HepG2 (cell line): Measurements from ENCODE around the gene SLC19A1. TPM values are rescaled to one million over a fixed set of nuclear protein-coding genes. Genes with fewer than 3 reads are reported as not detected.
A peak's percentile ranks its signal among the peaks of the same experiment; 100 is the strongest.

Experiments used
- ERF ChIP-seq: IDR thresholded peaks from 2 replicates; pipeline ENCODE4 v1.6.1; 2018; ENCODE audit warnings: missing biosample characterization, missing genetic modification reagents
- HNRNPUL1 ChIP-seq: fragments of 200-400 bp; formaldehyde crosslinking; IDR thresholded peaks from 2 replicates; pipeline ENCODE4 v1.6.1; 2017; ENCODE audit warnings: low read depth, mild to moderate bottlenecking, low read length, moderate library complexity
- IKZF4 ChIP-seq: sonication (generic); formaldehyde crosslinking; IDR thresholded peaks from 2 replicates; pipeline ENCODE4 v1.5.1; 2020; ENCODE audit warnings: borderline replicate concordance, mild to moderate bottlenecking, low read depth, missing genetic modification reagents; ENCODE audit errors: not compliant biosample characterization
- JUND ChIP-seq: sonication (generic); formaldehyde crosslinking; IDR thresholded peaks from 2 replicates; pipeline ENCODE4 v1.8.0; 2022; ENCODE audit warnings: mild to moderate bottlenecking, missing genetic modification reagents
- KDM5B ChIP-seq: sonication (generic); formaldehyde crosslinking; IDR thresholded peaks from 2 replicates; pipeline ENCODE4 v1.4.0; 2020; ENCODE audit warnings: missing genetic modification reagents, mild to moderate bottlenecking, borderline replicate concordance
- RXRB ChIP-seq: IDR thresholded peaks from 2 replicates; pipeline ENCODE4 v1.6.1; 2016; ENCODE audit warnings: borderline replicate concordance, missing genetic modification reagents, missing compliant biosample characterization
- SRSF1 ChIP-seq: fragments of 200-400 bp; formaldehyde crosslinking; optimal IDR thresholded peaks from 2 replicates; pipeline ENCODE3; 2017; ENCODE audit warnings: mild to moderate bottlenecking, low read depth, low read length, moderate library complexity
- XBP1 ChIP-seq: sonication (generic); formaldehyde crosslinking; IDR thresholded peaks from 2 replicates; pipeline ENCODE4 v1.5.0; 2020; ENCODE audit warnings: missing genetic modification reagents
- YEATS4 ChIP-seq: sonication (generic); formaldehyde crosslinking; IDR thresholded peaks from 2 replicates; pipeline ENCODE4 v1.4.0; 2020; ENCODE audit warnings: missing genetic modification reagents, borderline replicate concordance
- ZEB1 ChIP-seq: IDR thresholded peaks from 2 replicates; pipeline ENCODE4 v1.6.1; 2012; ENCODE audit warnings: mild to moderate bottlenecking, low read depth, inconsistent platforms; ENCODE audit not compliant: insufficient replicate concordance
- ZNF256 ChIP-seq: sonication (generic); formaldehyde crosslinking; conservative IDR thresholded peaks from 2 replicates; pipeline ENCODE4 v1.4.0; 2020; ENCODE audit warnings: missing genetic modification reagents
- ZNF367 ChIP-seq: sonication (generic); formaldehyde crosslinking; IDR thresholded peaks from 2 replicates; pipeline ENCODE4 v1.4.0; 2020; ENCODE audit warnings: missing genetic modification reagents, borderline replicate concordance
- polyA plus RNA-seq, 8 experiments: library from polyadenylated mRNA; depleted of rRNA in 3 of 8; stranded (reverse) in 7 of 8; unstranded in 1 of 8; fragments of >200 nt; fragmentation: Illumina TruSeq in 4 of 8; extraction: Trizol in 4 of 8; gene quantifications; 2 replicates each; pipeline versions ENCODE4 v1.2.1 to v1.2.3, GENCODE V29; 2011 to 2016; ENCODE audit warnings: low read depth in 4 of 8, missing spikeins in 1 of 8, mixed read lengths in 1 of 8; ENCODE audit not compliant: insufficient read depth in 1 of 8
- total RNA-seq, 5 experiments: library from RNA; depleted of rRNA; stranded (reverse); fragments of >200 nt; fragmentation: Illumina TruSeq; extraction: Trizol; gene quantifications; 2 replicates each; pipeline ENCODE4 v1.2.3, GENCODE V29; 2016; ENCODE audit warnings: low read depth in 1 of 5
- TF ChIP-seq, protein P1 (sequence below): sonication (generic); formaldehyde crosslinking; IDR thresholded peaks from one replicate; pipeline ENCODE4 v1.5.1; 2020; ENCODE audit warnings: mild to moderate bottlenecking, missing genetic modification reagents; ENCODE audit errors: not compliant biosample characterization
- TF ChIP-seq, protein P2 (sequence below): sonication (generic); formaldehyde crosslinking; IDR thresholded peaks from 2 replicates; pipeline ENCODE4 v1.8.0; 2022; ENCODE audit warnings: low read depth, missing genetic modification reagents
- TF ChIP-seq, protein P3 (sequence below): sonication (generic); formaldehyde crosslinking; IDR thresholded peaks from 2 replicates; pipeline ENCODE4 v1.4.0; 2020; ENCODE audit warnings: missing genetic modification reagents
- TF ChIP-seq, protein P4 (sequence below): sonication (generic); formaldehyde crosslinking; conservative IDR thresholded peaks from 2 replicates; pipeline ENCODE4 v1.8.0; 2022; ENCODE audit warnings: mild to moderate bottlenecking, moderate library complexity, missing genetic modification reagents

SLC19A1 gene
- total and polyA plus RNA-seq, 2 of the 13 experiments (the other 11 are each of a cell fraction or from before 2014, with no cell fraction given): 21.8 to 23.0 TPM

DNA sequence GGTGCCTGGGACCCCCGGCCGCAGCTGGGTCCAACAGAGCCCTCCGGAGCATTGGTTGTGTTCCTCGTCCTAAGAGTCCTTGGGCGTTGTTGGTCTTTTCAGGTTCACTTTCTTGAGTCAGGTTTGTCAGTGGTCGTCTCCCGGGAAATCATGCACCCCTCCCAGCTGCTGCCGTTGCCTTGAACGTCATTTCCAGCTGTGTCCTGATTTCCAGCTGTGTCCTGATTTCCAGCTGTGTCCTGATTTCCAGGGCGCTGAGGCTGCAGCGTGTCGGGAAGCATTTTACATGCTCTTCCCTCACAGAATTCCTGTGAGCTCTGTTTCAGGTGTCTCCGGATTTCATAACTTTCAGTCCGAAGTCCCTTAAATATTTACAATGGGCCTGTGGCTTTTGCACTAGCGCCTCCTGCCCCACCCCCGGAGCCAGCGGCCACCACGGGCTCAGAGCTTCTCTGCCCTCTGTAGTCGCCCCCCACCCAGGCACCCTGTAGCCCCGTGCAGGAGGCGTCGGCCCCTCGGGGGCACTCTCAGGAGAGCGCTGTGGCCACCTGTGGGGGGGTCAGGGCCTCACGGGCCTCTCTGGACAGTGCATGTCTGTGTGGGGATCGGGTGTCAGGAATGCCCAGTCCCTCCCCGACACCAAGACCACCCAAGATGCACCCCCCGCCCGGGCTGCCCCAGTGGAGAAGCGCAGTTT, 70.6 kb downstream of the SLC19A1 start (continued):
- TF ChIP-seq, protein P1, sequence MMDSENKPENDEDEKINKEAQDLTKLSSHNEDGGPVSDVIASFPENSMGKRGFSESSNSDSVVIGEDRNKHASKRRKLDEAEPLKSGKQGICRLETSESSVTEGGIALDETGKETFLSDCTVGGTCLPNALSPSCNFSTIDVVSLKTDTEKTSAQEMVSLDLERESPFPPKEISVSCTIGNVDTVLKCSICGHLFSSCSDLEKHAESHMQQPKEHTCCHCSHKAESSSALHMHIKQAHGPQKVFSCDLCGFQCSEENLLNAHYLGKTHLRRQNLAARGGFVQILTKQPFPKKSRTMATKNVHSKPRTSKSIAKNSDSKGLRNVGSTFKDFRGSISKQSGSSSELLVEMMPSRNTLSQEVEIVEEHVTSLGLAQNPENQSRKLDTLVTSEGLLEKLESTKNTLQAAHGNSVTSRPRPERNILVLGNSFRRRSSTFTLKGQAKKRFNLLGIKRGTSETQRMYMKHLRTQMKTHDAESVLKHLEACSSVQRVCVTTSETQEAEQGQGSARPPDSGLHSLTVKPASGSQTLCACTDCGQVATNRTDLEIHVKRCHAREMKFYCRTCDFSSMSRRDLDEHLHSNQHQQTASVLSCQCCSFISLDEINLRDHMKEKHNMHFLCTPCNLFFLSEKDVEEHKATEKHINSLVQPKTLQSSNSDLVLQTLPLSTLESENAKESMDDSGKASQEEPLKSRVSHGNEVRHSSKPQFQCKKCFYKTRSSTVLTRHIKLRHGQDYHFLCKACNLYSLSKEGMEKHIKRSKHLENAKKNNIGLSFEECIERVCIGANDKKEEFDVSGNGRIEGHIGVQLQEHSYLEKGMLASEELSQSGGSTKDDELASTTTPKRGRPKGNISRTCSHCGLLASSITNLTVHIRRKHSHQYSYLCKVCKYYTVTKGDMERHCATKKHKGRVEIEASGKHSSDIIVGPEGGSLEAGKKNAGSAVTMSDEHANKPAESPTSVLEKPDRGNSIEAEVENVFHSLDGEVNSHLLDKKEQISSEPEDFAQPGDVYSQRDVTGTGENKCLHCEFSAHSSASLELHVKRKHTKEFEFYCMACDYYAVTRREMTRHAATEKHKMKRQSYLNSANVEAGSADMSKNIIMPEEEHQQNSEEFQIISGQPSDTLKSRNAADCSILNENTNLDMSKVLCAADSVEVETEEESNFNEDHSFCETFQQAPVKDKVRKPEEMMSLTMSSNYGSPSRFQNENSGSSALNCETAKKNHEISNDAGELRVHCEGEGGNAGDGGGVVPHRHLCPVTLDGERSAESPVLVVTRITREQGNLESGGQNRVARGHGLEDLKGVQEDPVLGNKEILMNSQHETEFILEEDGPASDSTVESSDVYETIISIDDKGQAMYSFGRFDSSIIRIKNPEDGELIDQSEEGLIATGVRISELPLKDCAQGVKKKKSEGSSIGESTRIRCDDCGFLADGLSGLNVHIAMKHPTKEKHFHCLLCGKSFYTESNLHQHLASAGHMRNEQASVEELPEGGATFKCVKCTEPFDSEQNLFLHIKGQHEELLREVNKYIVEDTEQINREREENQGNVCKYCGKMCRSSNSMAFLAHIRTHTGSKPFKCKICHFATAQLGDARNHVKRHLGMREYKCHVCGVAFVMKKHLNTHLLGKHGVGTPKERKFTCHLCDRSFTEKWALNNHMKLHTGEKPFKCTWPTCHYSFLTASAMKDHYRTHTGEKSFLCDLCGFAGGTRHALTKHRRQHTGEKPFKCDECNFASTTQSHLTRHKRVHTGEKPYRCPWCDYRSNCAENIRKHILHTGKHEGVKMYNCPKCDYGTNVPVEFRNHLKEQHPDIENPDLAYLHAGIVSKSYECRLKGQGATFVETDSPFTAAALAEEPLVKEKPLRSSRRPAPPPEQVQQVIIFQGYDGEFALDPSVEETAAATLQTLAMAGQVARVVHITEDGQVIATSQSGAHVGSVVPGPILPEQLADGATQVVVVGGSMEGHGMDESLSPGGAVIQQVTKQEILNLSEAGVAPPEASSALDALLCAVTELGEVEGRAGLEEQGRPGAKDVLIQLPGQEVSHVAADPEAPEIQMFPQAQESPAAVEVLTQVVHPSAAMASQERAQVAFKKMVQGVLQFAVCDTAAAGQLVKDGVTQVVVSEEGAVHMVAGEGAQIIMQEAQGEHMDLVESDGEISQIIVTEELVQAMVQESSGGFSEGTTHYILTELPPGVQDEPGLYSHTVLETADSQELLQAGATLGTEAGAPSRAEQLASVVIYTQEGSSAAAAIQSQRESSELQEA (CRISPR knock-in tag): no peak
- TF ChIP-seq IKZF4 (CRISPR knock-in tag) (no peak), HNRNPUL1 (no peak), ZEB1 (no peak), ZNF256 (CRISPR knock-in tag) (0 out of 2 replicates have a peak, but pooled peaks have one; percentile 32), KDM5B (CRISPR knock-in tag) (peak; percentile 34; the same call in 1 of the 2 replicates), ERF (CRISPR knock-in tag) (peak; percentile 94), RXRB (CRISPR knock-in tag) (peak; percentile 97), ZNF367 (no peak), JUND (no peak), XBP1 (CRISPR knock-in tag) (no peak), SRSF1 (peak; percentile 71), YEATS4 (CRISPR knock-in tag) (peak; percentile 64; the same call in 1 of the 2 replicates)
- TF ChIP-seq, protein P2, sequence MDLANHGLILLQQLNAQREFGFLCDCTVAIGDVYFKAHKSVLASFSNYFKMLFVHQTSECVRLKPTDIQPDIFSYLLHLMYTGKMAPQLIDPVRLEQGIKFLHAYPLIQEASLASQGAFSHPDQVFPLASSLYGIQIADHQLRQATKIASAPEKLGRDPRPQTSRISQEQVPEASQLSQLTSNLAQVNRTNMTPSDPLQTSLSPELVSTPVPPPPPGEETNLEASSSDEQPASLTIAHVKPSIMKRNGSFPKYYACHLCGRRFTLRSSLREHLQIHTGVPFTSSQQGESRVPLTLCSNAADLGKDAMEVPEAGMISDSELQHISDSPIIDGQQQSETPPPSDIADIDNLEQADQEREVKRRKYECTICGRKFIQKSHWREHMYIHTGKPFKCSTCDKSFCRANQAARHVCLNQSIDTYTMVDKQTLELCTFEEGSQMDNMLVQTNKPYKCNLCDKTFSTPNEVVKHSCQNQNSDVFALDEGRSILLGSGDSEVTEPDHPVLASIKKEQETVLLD: no peak
- TF ChIP-seq, protein P3, sequence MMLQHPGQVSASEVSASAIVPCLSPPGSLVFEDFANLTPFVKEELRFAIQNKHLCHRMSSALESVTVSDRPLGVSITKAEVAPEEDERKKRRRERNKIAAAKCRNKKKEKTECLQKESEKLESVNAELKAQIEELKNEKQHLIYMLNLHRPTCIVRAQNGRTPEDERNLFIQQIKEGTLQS: 0 out of 2 replicates have a peak, but pooled peaks have one; percentile 63
- TF ChIP-seq, protein P4, sequence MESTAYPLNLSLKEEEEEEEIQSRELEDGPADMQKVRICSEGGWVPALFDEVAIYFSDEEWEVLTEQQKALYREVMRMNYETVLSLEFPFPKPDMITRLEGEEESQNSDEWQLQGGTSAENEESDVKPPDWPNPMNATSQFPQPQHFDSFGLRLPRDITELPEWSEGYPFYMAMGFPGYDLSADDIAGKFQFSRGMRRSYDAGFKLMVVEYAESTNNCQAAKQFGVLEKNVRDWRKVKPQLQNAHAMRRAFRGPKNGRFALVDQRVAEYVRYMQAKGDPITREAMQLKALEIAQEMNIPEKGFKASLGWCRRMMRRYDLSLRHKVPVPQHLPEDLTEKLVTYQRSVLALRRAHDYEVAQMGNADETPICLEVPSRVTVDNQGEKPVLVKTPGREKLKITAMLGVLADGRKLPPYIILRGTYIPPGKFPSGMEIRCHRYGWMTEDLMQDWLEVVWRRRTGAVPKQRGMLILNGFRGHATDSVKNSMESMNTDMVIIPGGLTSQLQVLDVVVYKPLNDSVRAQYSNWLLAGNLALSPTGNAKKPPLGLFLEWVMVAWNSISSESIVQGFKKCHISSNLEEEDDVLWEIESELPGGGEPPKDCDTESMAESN (CRISPR knock-in tag): peak; percentile 81; the same call in 1 of the 2 replicates
